ENCODE measurements around the gene STRC.
"Not testable (repeated sequence)": the region's sequence is repeated elsewhere in the genome, so short reads cannot be mapped to it uniquely, and the experiment has no call there.

Gene STRC

GRCh38 chr15:43563793-43564192 is 54.8 kb downstream of the STRC start:
- not testable (repeated sequence) for DNase-seq

GRCh38 chr15:43562753-43563152 is 55.8 kb downstream of the STRC start:
- not testable (repeated sequence) for DNase-seq

- DNase-seq: no peak
These were observed 65.6 kb downstream of the STRC start for GRCh38 chr15:43552986-43553385.

- DNase-seq: no peak
These were observed 66.3 kb downstream of the STRC start for GRCh38 chr15:43552256-43552655.

- DNase-seq: no peak
These were observed 67.9 kb downstream of the STRC start for GRCh38 chr15:43550527-43551363.

Measured in right kidney (tissue), 1 donor.